ENCODE measurements around the gene RELA.

The RELA gene

GRCh38 chr11:65658174-65659021 lies 4.3 kb downstream of the RELA start:
- DNase-seq (ENCODE audit: low read depth), result no peak
- no peak for TF ChIP-seq CTCF (IDR thresholded peaks at IDR 0.05; ENCODE audit: insufficient read depth, low read depth, low read length, missing control alignments)
- no peak overlapping the region for H3K4me3 ChIP-seq (ENCODE audit: low read depth, low read length)

GRCh38 chr11:65657426-65657825 lies 5.3 kb downstream of the RELA start:
- TF ChIP-seq CTCF (IDR thresholded peaks at IDR 0.05; ENCODE audit: insufficient read depth, low read depth, low read length, missing control alignments), result no peak
- DNase-seq (ENCODE audit: low read depth), result no peak
- H3K4me3 ChIP-seq (ENCODE audit: low read depth, low read length), result no peak overlapping the region

- H3K4me3 ChIP-seq (ENCODE audit: low read depth, low read length), result no peak overlapping the region
- no peak for TF ChIP-seq CTCF (IDR thresholded peaks at IDR 0.05; ENCODE audit: insufficient read depth, low read depth, low read length, missing control alignments)
- no peak for DNase-seq (ENCODE audit: low read depth)
These were observed 7.0 kb downstream of the RELA start for GRCh38 chr11:65655570-65656332.

GRCh38 chr11:65654375-65655349 lies 8.1 kb downstream of the RELA start:
- DNase-seq (ENCODE audit: low read depth), result no peak
- no peak overlapping the region for H3K4me3 ChIP-seq (ENCODE audit: low read depth, low read length)
- TF ChIP-seq CTCF (IDR thresholded peaks at IDR 0.05; ENCODE audit: insufficient read depth, low read depth, low read length, missing control alignments), result no peak

GRCh38 chr11:65653229-65654225 lies 9.2 kb downstream of the RELA start:
- peak overlapping the region; percentile 60 for H3K4me3 ChIP-seq (ENCODE audit: low read depth, low read length)
- DNase-seq (ENCODE audit: low read depth), result no peak
- no peak for TF ChIP-seq CTCF (IDR thresholded peaks at IDR 0.05; ENCODE audit: insufficient read depth, low read depth, low read length, missing control alignments)

Data from GM12865 (cell line).